OCI-LY7 (cell line): ENCODE data around the gene CDC42BPA. TPM values are rescaled to one million over a fixed set of nuclear protein-coding genes. Genes with fewer than 3 reads are reported as not detected.

Experiments used
- BruUV-seq: library from RNA; stranded (reverse); fragments of 400-500 nt; replicated peaks from 2 replicates; lab custom pipeline; 2021; lab: Mats Ljungman, UMichigan
- CTCF ChIA-PET: fragments of 300-600 bp; sonication (Branson Sonifier 250); formaldehyde crosslinking; loops from one replicate; lab custom pipeline; 2022; ENCODE audit warnings: antibody characterized with exemption; ENCODE audit not compliant: unreplicated experiment; lab: Charles Lee
- POLR2A ChIA-PET: fragments of 300-600 bp; sonication (Branson Sonifier 250); formaldehyde crosslinking; loops from one replicate; lab custom pipeline; 2022; ENCODE audit warnings: antibody characterized with exemption; lab: Charles Lee
- DNase-seq: peaks from one replicate; pipeline ENCODE4 v3.0.0-alpha.2; 2015; ENCODE audit warnings: low spot score
- H2AFZ ChIP-seq: fragments of 200-600 bp; sonication (generic), shearing (Covaris generic); 2 replicates; pipeline ENCODE4 v1.6.1; 2014; ENCODE audit warnings: mild to moderate bottlenecking, antibody characterized with exemption, low read length, moderate library complexity
- H3K27ac ChIP-seq: fragments of 200-600 bp; sonication (generic); 2 replicates; pipeline ENCODE4 v1.5.1; 2014; ENCODE audit warnings: mixed run types, low read depth, mild to moderate bottlenecking, moderate library complexity, low read length, inconsistent platforms; ENCODE audit not compliant: poor library complexity, severe bottlenecking
- H3K36me3 ChIP-seq: fragments of 200-600 bp; sonication (generic); 2 replicates; pipeline ENCODE4 v1.6.1; 2014; ENCODE audit warnings: mild to moderate bottlenecking, antibody characterized with exemption, low read length, moderate library complexity, mixed read lengths; ENCODE audit not compliant: insufficient read depth
- H3K4me1 ChIP-seq: fragments of 200-600 bp; sonication (generic); 2 replicates; pipeline ENCODE4 v1.5.1; 2014; ENCODE audit warnings: mild to moderate bottlenecking, low read length; ENCODE audit not compliant: insufficient read depth, poor library complexity, severe bottlenecking
- H3K4me2 ChIP-seq: fragments of 200-600 bp; sonication (generic); 2 replicates; pipeline ENCODE4 v1.6.1; 2014; ENCODE audit warnings: mild to moderate bottlenecking, low read length
- H3K4me3 ChIP-seq: fragments of 200-600 bp; sonication (generic); 2 replicates; pipeline ENCODE4 v1.5.1; 2014; ENCODE audit warnings: mild to moderate bottlenecking, low read depth, low read length; ENCODE audit not compliant: poor library complexity, severe bottlenecking
- H3K79me2 ChIP-seq: fragments of 200-600 bp; sonication (generic); 2 replicates; pipeline ENCODE4 v1.6.1; 2016; ENCODE audit warnings: low read depth, mild to moderate bottlenecking, low read length, moderate library complexity, mixed read lengths; ENCODE audit not compliant: insufficient read depth
- H3K9me2 ChIP-seq: fragments of 200-600 bp; sonication (generic); 2 replicates; pipeline ENCODE4 v1.6.1; 2016; ENCODE audit warnings: mild to moderate bottlenecking, low read length, mixed read lengths; ENCODE audit not compliant: insufficient read depth
- H3K9me3 ChIP-seq: fragments of 200-600 bp; sonication (generic); 2 replicates; pipeline ENCODE4 v1.6.1; 2014; ENCODE audit warnings: mild to moderate bottlenecking, mixed run types, low read length, mixed read lengths
- H4K20me1 ChIP-seq: fragments of 200-600 bp; sonication (generic); 2 replicates; pipeline ENCODE4 v1.6.1; 2014; ENCODE audit warnings: mild to moderate bottlenecking, antibody characterized with exemption, low read length, moderate library complexity, mixed read lengths; ENCODE audit not compliant: insufficient read depth
- EZH2phosphoT487 ChIP-seq: fragments of 200-600 bp; sonication (generic); IDR thresholded peaks from 2 replicates; pipeline ENCODE4 v1.6.1; 2018; ENCODE audit warnings: low read depth, borderline replicate concordance, mild to moderate bottlenecking, mixed run types, antibody characterized with exemption, low read length, moderate library complexity, mixed read lengths
- intact Hi-C: fragments of 100-400 bp; cut with micrococcal nuclease; formaldehyde crosslinking; loops from one replicate; pipeline ENCODE4 v1.10.0; 2022; ENCODE audit not compliant: unreplicated experiment
- total RNA-seq, 2 experiments: library from RNA; depleted of rRNA in 1 of 2; stranded (reverse); fragments of >200 nt in 1 of 2; shearing (Covaris generic) in 1 of 2; gene quantifications; 2 replicates each; pipeline ENCODE4 v1.2.3, GENCODE V29; 2014 to 2022
- TF ChIP-seq, protein P1 (sequence below): fragments of 200-600 bp; sonication (generic); conservative IDR thresholded peaks from 2 replicates; pipeline ENCODE4 v1.5.1; 2014; ENCODE audit warnings: mild to moderate bottlenecking, antibody characterized with exemption, low read length, moderate library complexity, mixed read lengths

Gene CDC42BPA
- total RNA-seq, 2 experiments from 2014 or later, result not detected

DNA sequence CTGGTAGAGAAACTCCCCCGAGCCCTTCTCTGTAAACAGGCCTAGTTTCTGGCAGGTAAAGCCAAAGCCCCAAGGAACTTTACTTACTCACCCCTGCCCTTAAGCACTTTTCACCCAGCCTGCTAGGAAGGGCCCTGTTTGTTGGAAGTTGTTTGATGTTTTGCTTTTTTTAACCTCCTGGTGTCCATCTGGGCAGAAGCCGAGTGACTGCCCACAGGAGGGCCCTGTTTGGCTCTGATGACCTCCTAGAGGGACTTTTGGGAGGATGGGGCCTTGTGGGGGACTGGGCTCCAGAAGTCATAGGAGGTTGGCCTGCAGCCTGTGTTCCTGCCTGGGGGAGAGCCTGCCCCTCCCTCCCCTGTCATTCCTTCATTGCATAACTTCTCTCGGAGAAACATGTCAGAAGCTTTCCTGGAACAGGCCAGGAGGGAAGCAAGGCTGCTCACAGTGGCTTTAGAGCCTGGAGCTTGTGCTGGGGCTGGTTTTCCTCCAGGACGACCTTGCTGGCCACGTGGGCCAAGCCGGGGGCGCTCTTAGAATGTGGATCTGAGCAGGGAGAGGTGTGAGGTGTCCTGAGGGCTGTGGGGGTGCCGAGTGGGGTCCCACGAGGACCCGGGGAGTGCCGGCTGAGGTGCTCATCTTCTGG, 344.3 kb downstream of the CDC42BPA start:
- intact Hi-C loops, result no loop called here
- Histone ChIP-seq H3K4me3 (no peak overlapping the region), H3K9me2 (no peaks in the 10 kb centered on the region), H3K4me1 (no peaks in the 10 kb centered on the region), H3K27ac (no peak overlapping the region), H4K20me1 (no peaks in the 10 kb centered on the region), H2AFZ (no peak overlapping the region), H3K36me3 (no peaks in the 10 kb centered on the region), H3K9me3 (no peaks in the 10 kb centered on the region), H3K79me2 (no peaks in the 10 kb centered on the region), H3K4me2 (no peak overlapping the region)
- ChIA-PET POLR2A (no interaction called here), CTCF (no interaction called here)
- TF ChIP-seq EZH2phosphoT487, result no peak
- TF ChIP-seq, protein P1, sequence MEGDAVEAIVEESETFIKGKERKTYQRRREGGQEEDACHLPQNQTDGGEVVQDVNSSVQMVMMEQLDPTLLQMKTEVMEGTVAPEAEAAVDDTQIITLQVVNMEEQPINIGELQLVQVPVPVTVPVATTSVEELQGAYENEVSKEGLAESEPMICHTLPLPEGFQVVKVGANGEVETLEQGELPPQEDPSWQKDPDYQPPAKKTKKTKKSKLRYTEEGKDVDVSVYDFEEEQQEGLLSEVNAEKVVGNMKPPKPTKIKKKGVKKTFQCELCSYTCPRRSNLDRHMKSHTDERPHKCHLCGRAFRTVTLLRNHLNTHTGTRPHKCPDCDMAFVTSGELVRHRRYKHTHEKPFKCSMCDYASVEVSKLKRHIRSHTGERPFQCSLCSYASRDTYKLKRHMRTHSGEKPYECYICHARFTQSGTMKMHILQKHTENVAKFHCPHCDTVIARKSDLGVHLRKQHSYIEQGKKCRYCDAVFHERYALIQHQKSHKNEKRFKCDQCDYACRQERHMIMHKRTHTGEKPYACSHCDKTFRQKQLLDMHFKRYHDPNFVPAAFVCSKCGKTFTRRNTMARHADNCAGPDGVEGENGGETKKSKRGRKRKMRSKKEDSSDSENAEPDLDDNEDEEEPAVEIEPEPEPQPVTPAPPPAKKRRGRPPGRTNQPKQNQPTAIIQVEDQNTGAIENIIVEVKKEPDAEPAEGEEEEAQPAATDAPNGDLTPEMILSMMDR, result no peak
- DNase-seq, result no peak
- no TSS peak for BruUV-seq

DNA sequence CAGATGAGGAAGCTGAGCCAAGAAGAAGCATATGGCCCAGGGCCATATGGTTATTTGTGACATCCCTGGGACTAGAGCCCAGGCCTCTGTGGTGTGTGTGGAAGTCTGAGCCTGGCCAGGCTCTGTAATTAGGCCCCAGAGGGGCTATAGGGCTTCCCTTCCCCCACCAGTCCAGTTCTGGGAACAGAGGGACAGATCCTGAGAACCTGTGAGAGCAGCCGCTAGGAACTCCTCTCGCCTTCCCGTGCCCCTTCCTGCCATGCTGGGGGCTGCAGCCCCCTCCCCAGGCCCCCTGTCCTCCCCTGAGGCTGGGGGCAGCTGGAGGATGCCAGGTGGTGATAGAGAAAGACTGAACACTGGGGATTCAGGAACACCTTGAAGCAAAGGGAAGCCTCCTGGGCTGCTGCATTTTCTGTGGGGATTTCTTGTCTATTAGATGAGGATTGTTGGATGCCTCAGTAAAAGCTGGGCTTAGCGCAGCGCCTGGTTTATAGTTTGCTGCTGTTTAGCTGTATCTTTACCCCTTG, 344.9 kb downstream of the CDC42BPA start:
- Histone ChIP-seq H2AFZ (no peak overlapping the region), H3K4me2 (no peak overlapping the region), H3K4me1 (no peaks in the 10 kb centered on the region), H3K9me3 (no peaks in the 10 kb centered on the region), H3K9me2 (no peaks in the 10 kb centered on the region), H3K4me3 (no peak overlapping the region), H3K27ac (no peak overlapping the region), H4K20me1 (no peaks in the 10 kb centered on the region), H3K79me2 (no peaks in the 10 kb centered on the region), H3K36me3 (no peaks in the 10 kb centered on the region)
- no peak for DNase-seq
- POLR2A ChIA-PET, result no interaction called here
- BruUV-seq, result no TSS peak
- intact Hi-C loops, result no loop called here
- no peak for TF ChIP-seq EZH2phosphoT487
- TF ChIP-seq, protein P1, result no peak
- CTCF ChIA-PET, result no interaction called here

DNA sequence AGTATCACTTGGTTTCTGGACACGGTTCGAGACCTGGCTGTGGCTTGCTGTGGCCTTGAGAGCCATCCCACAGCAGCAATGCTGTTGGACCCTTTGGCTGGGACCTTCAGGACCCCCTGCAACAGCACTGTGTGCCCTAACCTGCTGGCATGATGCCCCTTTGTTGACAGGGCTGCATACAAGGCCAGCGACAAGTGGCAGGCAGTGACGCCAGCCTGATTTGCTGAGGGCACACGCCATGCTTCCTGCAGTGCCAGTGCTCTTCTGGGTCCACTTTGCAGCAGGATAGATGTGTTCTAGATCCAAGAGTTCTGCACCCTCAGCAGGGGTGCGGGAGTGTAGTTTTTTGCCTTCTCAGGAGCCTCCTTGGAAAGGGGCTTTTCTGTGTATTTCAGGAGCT, 345.4 kb downstream of the CDC42BPA start:
- Histone ChIP-seq H3K4me3 (no peak overlapping the region), H4K20me1 (no peaks in the 10 kb centered on the region), H3K27ac (no peak overlapping the region), H3K9me3 (no peaks in the 10 kb centered on the region), H3K4me2 (no peak overlapping the region), H3K36me3 (no peaks in the 10 kb centered on the region), H3K4me1 (no peaks in the 10 kb centered on the region), H3K79me2 (no peaks in the 10 kb centered on the region), H2AFZ (no peak overlapping the region), H3K9me2 (no peaks in the 10 kb centered on the region)
- ChIA-PET CTCF (no interaction called here), POLR2A (no interaction called here)
- no peak for DNase-seq
- no peak for TF ChIP-seq EZH2phosphoT487
- TF ChIP-seq, protein P1, result no peak
- no TSS peak for BruUV-seq
- intact Hi-C loops, result no loop called here
